NCI-H2196 treated with DMSO at 0.1 percent for 48 hours (cell line): ENCODE measurements around the gene NAV3.
"Not testable (repeated sequence)": the region's sequence is repeated elsewhere in the genome, so short reads cannot be mapped to it uniquely, and the experiment has no call there.

ENCODE experiments used
- DNase-seq: peaks from one replicate; lab custom pipeline; 2025; ENCODE audit not compliant: unreplicated experiment; lab: John Stamatoyannopoulos, UW

Gene NAV3

DNA sequence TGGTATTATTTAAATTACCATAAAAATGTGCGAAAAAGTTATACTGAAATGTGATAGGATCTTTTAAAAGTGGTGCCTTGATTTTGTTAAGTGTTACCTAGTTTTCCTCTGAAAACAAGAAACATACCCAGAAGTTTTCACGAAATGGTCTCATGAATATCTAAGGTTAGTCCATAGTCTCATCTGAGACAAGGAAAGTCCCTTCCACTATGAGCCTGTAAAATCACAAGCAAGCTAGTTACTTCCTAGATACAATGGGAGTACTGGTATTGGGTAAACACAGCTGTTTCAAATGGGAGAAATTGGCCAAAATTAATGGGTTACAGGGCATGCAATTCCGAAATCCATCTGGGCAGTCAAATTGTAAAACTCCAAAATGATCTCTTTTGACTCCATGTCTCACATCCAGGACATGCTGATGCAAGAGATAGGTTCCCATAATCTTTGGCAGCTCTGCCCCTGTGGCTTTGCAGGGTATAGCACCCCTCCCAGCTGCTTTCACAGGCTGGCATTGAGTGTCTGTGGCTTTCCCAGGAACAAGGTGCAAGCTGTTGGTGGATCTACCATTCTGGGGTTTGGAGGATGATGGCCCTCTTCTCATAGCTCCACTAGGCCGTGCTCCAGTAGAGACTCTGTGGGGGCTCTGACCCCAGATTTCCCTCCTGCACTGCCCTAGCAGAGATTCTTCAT, 271.4 kb downstream of the NAV3 start:
- no peak for DNase-seq

DNA sequence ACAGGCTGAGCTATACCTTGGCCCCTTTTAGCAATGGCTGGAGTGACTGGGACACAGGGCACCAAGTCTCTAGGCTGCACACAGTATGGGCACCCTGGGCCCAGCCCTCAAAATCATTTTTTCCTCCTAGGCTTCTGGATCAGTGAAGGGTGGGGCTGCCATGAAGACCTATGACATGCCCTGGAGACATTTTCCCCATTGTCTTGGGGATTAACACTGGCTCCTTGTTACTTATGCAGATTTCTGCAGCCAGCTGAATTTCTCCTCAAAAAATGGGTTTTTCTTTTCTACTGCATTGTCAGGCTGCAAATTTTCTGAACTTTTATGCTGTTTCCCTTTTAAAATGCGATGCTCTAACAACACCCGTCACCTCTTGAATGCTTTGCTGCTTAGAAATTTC, 272.1 kb downstream of the NAV3 start:
- not testable (repeated sequence) for DNase-seq

GRCh38 chr12:78115889-78116288, 285.2 kb downstream of the NAV3 start:
- DNase-seq: no peak

DNA sequence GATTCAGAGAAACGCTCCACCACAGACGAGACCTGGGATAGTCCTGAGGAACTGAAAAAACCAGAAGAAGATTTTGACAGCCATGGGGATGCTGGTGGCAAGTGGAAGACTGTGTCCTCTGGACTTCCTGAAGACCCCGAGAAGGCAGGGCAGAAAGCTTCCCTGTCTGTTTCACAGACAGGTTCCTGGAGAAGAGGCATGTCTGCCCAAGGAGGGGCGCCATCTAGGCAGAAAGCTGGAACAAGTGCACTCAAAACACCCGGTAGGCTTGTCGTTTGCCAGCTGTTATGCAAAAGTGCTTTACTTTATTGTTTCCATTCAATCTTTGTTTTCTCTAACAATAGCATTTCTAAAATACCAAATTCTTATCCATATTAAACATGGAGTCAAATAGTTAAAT, 287.3 kb downstream of the NAV3 start:
- DNase-seq: no peak

DNA sequence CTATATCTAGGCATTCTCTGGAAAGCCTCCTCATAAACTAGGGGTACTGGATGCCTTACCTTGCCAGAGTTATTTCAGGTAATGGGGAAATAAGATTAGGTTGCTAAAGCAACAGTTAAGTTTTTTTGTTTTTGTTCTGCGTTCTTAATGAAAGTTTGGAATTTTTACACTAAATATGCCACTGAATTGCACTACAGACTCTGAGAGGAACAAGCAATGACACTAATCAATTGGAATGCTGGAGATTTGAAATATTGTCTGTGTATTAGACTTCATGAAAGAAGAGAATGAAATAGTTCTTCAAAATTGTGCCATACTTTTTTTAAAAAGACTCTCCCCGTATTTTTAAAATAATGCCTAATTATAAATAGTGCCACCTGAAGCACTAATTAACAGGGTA, 287.8 kb downstream of the NAV3 start:
- no peak for DNase-seq

DNA sequence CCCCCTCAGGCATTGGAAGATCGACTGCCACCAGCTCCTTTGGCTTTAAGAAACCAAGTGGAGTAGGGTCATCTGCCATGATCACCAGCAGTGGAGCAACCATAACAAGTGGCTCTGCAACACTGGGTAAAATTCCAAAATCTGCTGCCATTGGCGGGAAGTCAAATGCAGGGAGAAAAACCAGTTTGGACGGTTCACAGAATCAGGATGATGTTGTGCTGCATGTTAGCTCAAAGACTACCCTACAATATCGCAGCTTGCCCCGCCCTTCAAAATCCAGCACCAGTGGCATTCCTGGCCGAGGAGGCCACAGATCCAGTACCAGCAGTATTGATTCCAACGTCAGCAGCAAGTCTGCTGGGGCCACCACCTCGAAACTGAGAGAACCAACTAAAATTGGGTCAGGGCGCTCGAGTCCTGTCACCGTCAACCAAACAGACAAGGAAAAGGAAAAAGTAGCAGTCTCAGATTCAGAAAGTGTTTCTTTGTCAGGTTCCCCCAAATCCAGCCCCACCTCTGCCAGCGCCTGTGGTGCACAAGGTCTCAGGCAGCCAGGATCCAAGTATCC, 288.7 kb downstream of the NAV3 start:
- DNase-seq: no peak

GRCh38 chr12:78120306-78120705, 289.6 kb downstream of the NAV3 start:
- DNase-seq: no peak

DNA sequence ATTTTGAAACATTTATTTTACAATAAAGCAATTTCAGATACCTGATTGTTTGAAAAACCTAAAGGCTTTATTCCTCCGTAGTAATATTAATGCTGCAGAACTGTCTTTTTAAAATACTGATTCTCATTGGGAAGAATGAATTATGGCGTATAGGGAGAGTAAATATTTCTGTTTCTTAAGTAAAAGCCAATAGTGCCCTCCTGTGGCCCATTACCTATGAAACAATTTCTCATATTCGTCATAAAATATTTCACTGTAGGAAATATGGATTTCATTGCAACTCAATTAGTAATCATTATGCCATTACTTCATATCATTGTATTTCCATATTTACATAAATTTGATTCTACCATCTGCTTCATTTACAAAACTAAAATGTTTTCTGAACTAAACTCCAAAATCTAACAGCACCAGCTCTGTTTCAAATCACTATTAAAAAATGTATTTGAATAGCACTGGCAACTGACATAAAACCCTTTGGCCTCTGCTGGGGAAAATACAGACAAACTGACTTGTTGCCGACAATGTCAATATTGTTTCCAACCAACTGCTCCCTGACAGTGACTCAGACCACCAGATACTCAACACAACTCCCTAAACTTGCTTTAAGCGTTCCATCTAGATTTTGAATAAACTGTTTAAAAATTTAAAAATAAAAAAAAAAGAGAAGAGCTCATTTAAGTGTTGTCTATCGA, 290.3 kb downstream of the NAV3 start:
- no peak for DNase-seq

DNA sequence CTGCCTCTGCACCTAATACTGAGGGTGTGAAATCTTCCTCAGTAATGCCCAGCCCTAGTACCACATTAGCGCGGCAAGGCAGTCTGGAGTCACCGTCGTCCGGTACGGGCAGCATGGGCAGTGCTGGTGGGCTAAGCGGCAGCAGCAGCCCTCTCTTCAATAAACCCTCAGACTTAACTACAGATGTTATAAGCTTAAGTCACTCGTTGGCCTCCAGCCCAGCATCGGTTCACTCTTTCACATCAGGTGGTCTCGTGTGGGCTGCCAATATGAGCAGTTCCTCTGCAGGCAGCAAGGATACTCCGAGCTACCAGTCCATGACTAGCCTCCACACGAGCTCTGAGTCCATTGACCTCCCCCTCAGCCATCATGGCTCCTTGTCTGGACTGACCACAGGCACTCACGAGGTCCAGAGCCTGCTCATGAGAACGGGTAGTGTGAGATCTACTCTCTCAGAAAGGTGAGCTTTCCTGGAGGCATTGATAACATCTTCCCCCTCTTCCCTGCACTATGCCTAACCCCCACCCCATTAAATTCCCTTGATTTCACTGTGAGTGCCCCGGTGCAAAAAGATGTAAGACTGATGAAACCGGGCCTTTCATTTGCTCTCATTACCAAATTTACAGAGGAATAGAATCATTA, 291.4 kb downstream of the NAV3 start:
- DNase-seq: no peak

DNA sequence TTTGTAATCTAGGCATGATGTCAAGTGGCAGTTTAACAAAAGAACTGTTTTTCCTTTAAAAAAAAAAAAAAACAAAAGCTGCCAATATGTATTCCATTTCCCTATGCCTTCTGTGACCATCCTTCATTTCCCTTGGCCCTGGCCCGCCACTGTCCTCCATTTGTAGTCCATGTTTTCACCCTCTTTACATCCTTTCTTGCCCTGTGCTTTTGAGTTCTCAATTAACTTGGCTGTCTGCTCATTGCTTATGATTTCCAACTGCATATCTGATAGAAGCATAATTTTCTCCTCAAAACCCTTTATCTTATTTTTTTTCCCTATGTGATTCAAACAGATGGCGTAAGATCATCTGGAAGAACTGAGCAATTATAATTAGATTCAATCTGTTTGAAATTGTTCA, 297.5 kb downstream of the NAV3 start:
- DNase-seq: no peak

DNA sequence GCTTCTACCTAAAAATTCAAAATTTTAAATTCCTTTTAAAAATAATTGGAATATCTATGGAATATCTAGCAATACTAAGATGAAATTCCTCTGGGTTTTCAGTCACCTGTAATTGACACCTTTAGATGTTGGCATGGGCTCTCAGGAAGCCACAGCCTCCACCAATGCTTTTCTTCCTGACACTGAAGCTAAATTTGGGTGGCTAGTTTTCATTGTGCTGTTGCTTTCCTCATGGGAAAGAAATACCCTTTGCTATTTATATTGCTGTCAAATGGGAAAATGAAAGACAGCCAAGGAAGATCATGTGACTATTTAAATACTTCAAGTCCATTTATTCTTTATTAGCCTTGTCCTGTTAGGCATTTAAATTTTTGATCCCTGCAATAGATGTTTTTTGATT, 313.0 kb downstream of the NAV3 start:
- DNase-seq: no peak

- DNase-seq: no peak
Measured at GRCh38 chr12:78145398-78145797, 314.7 kb downstream of the NAV3 start.

DNA sequence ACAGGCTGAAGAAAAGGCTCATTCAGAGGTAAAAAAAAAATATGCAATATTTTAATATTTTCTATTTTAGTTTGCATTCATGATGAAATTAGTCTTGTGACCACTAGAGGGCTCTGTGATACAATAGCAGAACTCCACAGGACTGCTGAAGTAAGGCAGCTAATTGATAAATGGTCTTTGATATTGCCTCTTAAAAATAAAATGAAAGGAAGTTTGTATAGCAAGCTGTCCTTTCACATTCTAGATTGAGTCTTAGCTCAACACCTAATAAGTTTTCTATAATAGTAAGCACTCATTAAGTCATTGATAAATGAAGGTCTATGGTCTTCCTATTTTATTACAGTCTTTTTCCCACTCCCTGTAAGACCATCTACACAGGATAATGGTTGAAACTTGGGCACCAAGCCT, 315.7 kb downstream of the NAV3 start:
- peak; percentile 29 for DNase-seq

DNA sequence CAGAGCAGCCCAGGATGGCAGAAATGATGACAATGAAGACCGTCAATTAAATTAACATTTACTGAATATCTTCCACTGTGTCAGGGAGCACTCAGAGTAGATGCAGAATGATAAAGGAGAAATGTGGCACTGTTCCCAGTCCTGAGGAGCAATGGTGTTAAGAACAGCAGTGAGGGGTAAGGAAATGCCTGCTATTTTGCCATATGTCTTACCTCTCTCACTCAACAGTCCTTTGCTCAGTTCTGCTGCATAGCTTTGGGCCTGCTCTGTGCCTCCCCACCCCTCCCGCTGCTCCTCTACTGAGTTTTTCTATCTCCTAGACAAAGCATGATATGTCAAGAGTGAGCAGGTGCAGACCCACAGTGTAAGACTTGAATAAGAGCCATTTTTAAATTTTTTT, 318.8 kb downstream of the NAV3 start:
- peak; percentile 39 for DNase-seq

GRCh38 chr12:78155546-78155945, 324.9 kb downstream of the NAV3 start:
- DNase-seq: no peak

GRCh38 chr12:78156751-78157150, 326.1 kb downstream of the NAV3 start:
- no peak for DNase-seq

DNA sequence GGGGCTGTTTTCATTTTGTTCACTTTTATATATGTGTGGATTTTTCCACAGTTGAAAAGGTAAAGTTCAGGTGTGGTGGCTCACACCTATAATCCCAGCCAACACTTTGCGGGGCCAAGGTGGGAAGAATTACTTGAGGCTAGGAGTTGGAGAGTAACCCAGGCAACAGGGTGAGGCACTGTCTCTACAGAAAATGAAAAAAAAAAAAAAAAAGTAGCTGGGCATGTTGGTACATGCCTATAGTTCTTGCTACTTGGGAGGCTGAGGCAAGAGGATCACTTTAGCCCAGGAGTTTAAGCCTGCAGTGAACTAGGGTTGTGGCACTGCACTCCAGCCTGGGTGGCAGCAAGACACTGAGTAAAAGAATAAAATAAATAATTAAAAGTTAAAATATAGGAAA, 326.5 kb downstream of the NAV3 start:
- no peak for DNase-seq

- DNase-seq: no peak
Measured at GRCh38 chr12:78164154-78164553, 333.5 kb downstream of the NAV3 start.

DNA sequence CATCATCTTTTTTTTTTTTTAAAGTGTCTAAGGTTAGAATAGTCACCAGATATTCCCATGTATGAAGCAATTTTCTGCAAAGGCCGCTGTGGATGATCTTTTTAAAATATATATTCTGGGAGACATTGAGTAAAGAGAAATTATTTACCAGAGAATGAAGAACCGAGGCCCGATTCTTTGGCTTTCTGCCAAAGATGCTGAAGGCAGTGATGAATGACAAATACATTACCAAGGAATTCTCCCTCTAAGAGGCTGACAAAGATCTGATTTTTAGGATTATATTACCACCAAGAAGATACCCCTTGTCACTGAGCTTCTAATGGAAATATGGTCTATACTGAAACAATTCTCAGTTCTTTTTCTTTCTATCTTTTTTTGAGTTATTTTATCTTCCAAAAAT, 336.8 kb downstream of the NAV3 start:
- no peak for DNase-seq

- DNase-seq: no peak
Measured at GRCh38 chr12:78171061-78171460, 340.4 kb downstream of the NAV3 start.

GRCh38 chr12:78176643-78177042, 345.9 kb downstream of the NAV3 start:
- no peak for DNase-seq

DNA sequence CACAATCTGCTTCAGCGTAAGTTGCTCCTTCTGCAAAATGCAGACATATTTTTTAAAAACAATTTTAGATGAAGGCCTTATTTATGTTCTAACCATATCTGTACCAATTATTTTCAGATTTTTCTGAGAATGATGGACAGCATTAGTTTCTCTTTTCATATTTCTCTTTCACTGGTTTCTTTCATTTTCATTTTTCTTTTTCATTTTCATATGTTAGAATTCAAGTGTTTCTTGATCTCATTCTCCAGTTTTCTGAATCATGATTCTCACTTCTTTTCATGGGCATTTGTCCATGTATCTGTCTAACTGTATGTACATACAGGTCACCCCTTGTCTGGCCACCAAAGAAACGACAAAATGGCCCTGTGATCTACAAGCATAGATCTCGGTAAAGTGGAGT, 346.6 kb downstream of the NAV3 start:
- DNase-seq: no peak
